Fibroblast of mammary gland (primary cell): Measurements from ENCODE around the gene HASPIN.
"Not testable (repeated sequence)": the region's sequence is repeated elsewhere in the genome, so short reads cannot be mapped to it uniquely, and the experiment has no call there.

Experiments
- DNase-seq: peaks from one replicate; pipeline ENCODE4 v3.0.0-alpha.2; 2010; ENCODE audit warnings: low read depth
- H3K4me3 ChIP-seq: 2 replicates; pipeline ENCODE4 v1.5.1; 2011; ENCODE audit warnings: low read depth, mild to moderate bottlenecking, low read length, moderate library complexity; ENCODE audit not compliant: control insufficient read depth
- TF ChIP-seq, protein P1 (sequence below): conservative IDR thresholded peaks from 2 replicates; pipeline ENCODE4 v1.5.1; 2011; ENCODE audit warnings: low read depth, low read length, inconsistent platforms; ENCODE audit not compliant: control insufficient read depth, insufficient read depth

The HASPIN gene

GRCh38 chr17:3695723-3696411 lies 27.8 kb upstream of the HASPIN start, which contains the start of gene P2RX5:
Gene P2RX5 (minus strand): TSS chr17:3696155. CDS start chr17:3696005, 150 bp downstream.
- peak within 1 kb of the TSS; percentile 52 for H3K4me3 ChIP-seq
- TF ChIP-seq, protein P1, sequence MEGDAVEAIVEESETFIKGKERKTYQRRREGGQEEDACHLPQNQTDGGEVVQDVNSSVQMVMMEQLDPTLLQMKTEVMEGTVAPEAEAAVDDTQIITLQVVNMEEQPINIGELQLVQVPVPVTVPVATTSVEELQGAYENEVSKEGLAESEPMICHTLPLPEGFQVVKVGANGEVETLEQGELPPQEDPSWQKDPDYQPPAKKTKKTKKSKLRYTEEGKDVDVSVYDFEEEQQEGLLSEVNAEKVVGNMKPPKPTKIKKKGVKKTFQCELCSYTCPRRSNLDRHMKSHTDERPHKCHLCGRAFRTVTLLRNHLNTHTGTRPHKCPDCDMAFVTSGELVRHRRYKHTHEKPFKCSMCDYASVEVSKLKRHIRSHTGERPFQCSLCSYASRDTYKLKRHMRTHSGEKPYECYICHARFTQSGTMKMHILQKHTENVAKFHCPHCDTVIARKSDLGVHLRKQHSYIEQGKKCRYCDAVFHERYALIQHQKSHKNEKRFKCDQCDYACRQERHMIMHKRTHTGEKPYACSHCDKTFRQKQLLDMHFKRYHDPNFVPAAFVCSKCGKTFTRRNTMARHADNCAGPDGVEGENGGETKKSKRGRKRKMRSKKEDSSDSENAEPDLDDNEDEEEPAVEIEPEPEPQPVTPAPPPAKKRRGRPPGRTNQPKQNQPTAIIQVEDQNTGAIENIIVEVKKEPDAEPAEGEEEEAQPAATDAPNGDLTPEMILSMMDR = no peak
- no peak for DNase-seq

DNA sequence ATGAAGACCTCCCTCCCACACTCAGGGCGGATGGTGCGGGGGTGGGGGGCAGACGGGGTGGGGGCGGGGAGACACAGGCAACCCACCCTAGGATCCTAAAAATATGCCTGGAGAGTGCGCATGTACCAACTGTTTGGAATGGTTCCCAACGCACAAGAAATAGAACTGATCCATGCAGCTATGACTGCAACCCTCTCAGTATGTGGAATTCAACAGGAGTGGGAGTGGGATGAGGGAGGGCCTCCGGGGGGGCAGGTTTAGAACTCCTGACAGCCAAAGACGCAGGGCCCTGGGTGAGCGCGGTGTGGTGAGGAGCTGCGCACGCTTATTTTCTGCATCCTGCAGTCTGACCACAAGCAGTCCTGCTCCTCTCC lies 26.6 kb upstream of the HASPIN start:
- no peak overlapping the region for H3K4me3 ChIP-seq
- DNase-seq = no peak
- TF ChIP-seq, protein P1 = no peak

- H3K4me3 ChIP-seq = no peak overlapping the region
- no peak for DNase-seq
- TF ChIP-seq, protein P1 = no peak
Measured at GRCh38 chr17:3698139-3698538, 25.6 kb upstream of the HASPIN start.

DNA sequence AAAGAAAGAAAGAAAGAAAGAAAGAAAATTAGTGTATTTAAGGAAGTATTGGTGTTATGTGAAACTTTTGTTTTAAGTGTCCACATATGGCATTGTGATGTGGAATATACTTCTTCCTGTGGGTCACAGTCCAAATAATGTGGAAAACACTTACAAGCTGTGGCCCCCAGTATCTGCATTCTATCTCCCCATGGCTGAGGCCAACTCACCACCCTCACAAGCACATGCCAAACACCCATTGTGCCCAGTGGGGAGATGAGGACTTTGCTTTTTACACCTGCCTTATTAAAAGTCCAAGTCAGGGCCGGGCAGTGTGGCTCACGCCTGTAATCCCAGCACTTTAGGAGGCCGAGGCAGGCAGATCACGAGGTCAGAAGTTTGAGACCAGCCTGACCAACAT lies 23.8 kb upstream of the HASPIN start:
- H3K4me3 ChIP-seq = no peak overlapping the region
- TF ChIP-seq, protein P1 = no peak
- no peak for DNase-seq

- not testable (repeated sequence) for H3K4me3 ChIP-seq
Measured at GRCh38 chr17:3702041-3702539, 21.6 kb upstream of the HASPIN start.

DNA sequence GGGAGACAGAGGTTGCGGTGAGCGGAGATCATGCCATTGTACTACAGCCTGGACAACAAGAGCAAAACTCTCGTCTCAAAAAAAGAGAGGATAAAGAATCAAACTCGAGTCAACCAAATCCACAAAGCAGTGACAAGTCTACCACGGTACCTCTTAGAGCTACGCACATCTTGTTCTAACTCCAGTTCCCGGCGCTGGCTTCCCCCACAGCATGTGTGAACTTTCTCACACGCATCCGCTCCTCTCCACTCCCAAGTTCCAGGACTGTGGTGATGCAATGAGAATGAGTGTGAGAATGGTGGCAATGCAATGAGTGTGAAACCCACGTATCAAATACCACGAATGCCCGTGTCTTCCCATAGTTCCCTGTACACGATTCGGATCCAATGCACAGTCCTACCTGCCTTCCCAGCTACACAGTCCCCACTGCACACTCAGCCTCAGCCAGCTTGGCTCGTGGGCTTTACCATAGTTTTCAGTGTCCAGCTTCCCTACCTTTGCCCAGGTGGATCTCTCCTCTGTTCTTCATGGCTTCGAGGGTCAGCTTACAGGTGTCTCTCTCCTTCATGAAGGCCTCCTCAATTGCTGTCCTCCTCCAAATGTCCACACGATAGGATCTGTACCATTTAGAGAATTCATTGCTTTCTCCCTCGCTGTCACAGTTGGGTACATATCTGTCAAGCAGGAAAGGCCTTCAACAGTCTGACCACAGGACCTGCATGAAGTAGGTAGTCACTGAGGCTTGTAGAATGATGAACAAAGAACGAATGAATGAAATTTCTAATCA lies 18.6 kb upstream of the HASPIN start:
- TF ChIP-seq, protein P1 = no peak
- DNase-seq = no peak
- no peak overlapping the region for H3K4me3 ChIP-seq

More at GRCh38 chr17:3702041-3702539, 21.6 kb upstream of the HASPIN start:
- not testable (repeated sequence) for DNase-seq

DNA sequence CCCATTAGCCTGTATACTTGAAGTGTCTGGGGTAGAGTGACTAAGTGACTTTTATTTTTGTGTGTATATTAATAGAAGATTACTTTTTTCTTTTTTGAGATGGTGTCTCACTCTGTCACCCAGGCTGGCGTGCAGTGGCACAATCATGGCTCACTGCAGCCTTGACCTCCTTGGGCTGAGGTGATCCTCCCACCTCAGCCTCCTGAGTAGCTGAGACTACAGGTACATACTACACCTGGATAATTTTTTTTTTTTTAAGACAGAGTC lies 18.1 kb upstream of the HASPIN start:
- H3K4me3 ChIP-seq, DNase-seq: not testable (repeated sequence)
